OCI-LY3 (cell line): ENCODE measurements around the gene VEGFC.

ENCODE experiments used
- CTCF ChIP-seq: fragments of 200-600, 300-600 bp; sonication (generic); IDR thresholded peaks from 2 replicates; pipeline ENCODE4 v1.5.1; 2014; ENCODE audit warnings: antibody characterized with exemption, low read length, low read depth
- EZH2phosphoT487 ChIP-seq: fragments of 200-600 bp; shearing (Covaris generic); IDR thresholded peaks from 2 replicates; pipeline ENCODE4 v1.6.1; 2018; ENCODE audit warnings: antibody characterized with exemption, mixed run types, low read depth

GRCh38 chr4:176744091-176744490 is 48.6 kb downstream of the VEGFC start:
- TF ChIP-seq CTCF (no peak), EZH2phosphoT487 (no peak)
